GM12801 (cell line): ENCODE data around the gene L3MBTL4.

Experiments used
- TF ChIP-seq, protein P1 (sequence below): IDR thresholded peaks from one replicate; pipeline ENCODE4 v1.5.1; 2011; ENCODE audit warnings: control low read depth; ENCODE audit not compliant: insufficient read length; ENCODE audit errors: extremely low read depth

L3MBTL4 gene

GRCh38 chr18:6009756-6010155, 405.0 kb downstream of the L3MBTL4 start:
- TF ChIP-seq, protein P1, sequence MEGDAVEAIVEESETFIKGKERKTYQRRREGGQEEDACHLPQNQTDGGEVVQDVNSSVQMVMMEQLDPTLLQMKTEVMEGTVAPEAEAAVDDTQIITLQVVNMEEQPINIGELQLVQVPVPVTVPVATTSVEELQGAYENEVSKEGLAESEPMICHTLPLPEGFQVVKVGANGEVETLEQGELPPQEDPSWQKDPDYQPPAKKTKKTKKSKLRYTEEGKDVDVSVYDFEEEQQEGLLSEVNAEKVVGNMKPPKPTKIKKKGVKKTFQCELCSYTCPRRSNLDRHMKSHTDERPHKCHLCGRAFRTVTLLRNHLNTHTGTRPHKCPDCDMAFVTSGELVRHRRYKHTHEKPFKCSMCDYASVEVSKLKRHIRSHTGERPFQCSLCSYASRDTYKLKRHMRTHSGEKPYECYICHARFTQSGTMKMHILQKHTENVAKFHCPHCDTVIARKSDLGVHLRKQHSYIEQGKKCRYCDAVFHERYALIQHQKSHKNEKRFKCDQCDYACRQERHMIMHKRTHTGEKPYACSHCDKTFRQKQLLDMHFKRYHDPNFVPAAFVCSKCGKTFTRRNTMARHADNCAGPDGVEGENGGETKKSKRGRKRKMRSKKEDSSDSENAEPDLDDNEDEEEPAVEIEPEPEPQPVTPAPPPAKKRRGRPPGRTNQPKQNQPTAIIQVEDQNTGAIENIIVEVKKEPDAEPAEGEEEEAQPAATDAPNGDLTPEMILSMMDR = no peak

DNA sequence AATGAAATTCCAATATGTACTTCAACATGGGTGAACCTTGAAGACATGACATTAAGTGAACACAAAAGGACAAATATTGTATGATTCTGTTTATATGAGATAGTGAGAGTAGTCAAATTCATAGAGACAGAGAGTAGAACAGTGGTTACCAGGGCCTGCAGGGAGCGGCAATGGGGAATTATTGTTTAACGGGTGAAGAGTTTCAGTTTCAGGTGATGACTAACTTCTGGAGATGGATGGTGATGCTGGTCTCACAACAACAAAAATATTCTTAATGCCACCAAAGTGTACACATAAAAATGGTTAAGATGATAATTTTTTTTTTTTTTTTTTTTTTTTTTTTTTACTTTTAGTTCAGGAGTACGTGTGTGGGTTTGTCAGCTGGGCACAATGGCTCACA, 410.0 kb downstream of the L3MBTL4 start:
- TF ChIP-seq, protein P1 = no peak

- TF ChIP-seq, protein P1 = no peak
Measured at GRCh38 chr18:6004119-6004518, 410.6 kb downstream of the L3MBTL4 start.

DNA sequence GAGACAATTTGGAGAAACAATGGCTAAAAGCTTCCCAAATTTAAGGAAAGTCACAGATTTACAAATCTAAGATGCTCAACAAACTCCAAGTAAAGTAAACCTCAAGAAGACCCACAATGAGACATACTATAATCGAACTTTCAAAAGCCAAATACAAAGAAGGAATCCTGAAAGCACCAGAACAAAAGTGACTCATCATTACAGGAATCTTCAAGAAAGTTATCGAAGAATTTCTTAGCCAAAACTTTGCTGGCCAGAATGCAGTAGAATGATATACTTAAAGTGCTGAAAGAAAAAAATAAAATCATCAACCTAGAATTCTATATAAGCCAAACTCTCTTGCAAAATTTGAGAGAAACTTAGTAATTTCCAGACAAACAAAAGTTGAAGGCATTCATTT, 412.8 kb downstream of the L3MBTL4 start:
- TF ChIP-seq, protein P1 = no peak

- TF ChIP-seq, protein P1 = no peak
Measured at GRCh38 chr18:5998907-5999306, 415.8 kb downstream of the L3MBTL4 start.

- TF ChIP-seq, protein P1 = no peak
Measured at GRCh38 chr18:5998166-5998881, 416.4 kb downstream of the L3MBTL4 start.

- TF ChIP-seq, protein P1 = no peak
Measured at GRCh38 chr18:5997361-5997760, 417.4 kb downstream of the L3MBTL4 start.
